ENCODE data around the gene PHACTR3. TPM values are rescaled to one million over a fixed set of nuclear protein-coding genes. Genes with fewer than 3 reads are reported as not detected.

Gene PHACTR3
- total RNA-seq, 1 donor from 2014 or later = 1.1 TPM

GRCh38 chr20:59809630-59810448 lies 205.5 kb downstream of the PHACTR3 start:
- no peak for TF ChIP-seq CTCF (IDR thresholded peaks at IDR 0.05; ENCODE audit: unreplicated experiment)
- Mint-ChIP-seq H3K27ac (no peak overlapping the region), H3K9me3 (ENCODE audit: low read depth) (no peaks in the 10 kb centered on the region), H3K4me3 (ENCODE audit: low read depth) (no peak overlapping the region), H3K36me3 (ENCODE audit: insufficient read depth) (no peaks in the 10 kb centered on the region), H3K27me3 (peaks cover 6% of the 10 kb centered on the region), H3K4me1 (ENCODE audit: low read depth) (peaks cover 4% of the 10 kb centered on the region)
- DNase-seq (ENCODE audit: low spot score, unreplicated experiment) = no peak

- Mint-ChIP-seq H3K27me3 (peaks cover 5% of the 10 kb centered on the region), H3K27ac (no peak overlapping the region), H3K4me3 (ENCODE audit: low read depth) (no peak overlapping the region), H3K9me3 (ENCODE audit: low read depth) (no peaks in the 10 kb centered on the region), H3K36me3 (ENCODE audit: insufficient read depth) (no peaks in the 10 kb centered on the region), H3K4me1 (ENCODE audit: low read depth) (no peaks in the 10 kb centered on the region)
- DNase-seq (ENCODE audit: low spot score, unreplicated experiment) = no peak
- TF ChIP-seq CTCF (IDR thresholded peaks at IDR 0.05; ENCODE audit: unreplicated experiment) = no peak
These were observed 206.3 kb downstream of the PHACTR3 start for GRCh38 chr20:59810449-59811187.

- Mint-ChIP-seq H3K4me3 (ENCODE audit: low read depth) (no peak overlapping the region), H3K9me3 (ENCODE audit: low read depth) (no peaks in the 10 kb centered on the region), H3K27me3 (peaks cover 5% of the 10 kb centered on the region), H3K27ac (no peak overlapping the region), H3K4me1 (ENCODE audit: low read depth) (no peaks in the 10 kb centered on the region), H3K36me3 (ENCODE audit: insufficient read depth) (no peaks in the 10 kb centered on the region)
- TF ChIP-seq CTCF (IDR thresholded peaks at IDR 0.05; ENCODE audit: unreplicated experiment) = no peak
- DNase-seq (ENCODE audit: low spot score, unreplicated experiment) = no peak
These were observed 207.4 kb downstream of the PHACTR3 start for GRCh38 chr20:59811681-59812171.

- Mint-ChIP-seq H3K36me3 (ENCODE audit: insufficient read depth) (no peaks in the 10 kb centered on the region), H3K27me3 (peaks cover 5% of the 10 kb centered on the region), H3K27ac (no peak overlapping the region), H3K4me3 (ENCODE audit: low read depth) (no peak overlapping the region), H3K4me1 (ENCODE audit: low read depth) (no peaks in the 10 kb centered on the region), H3K9me3 (ENCODE audit: low read depth) (no peaks in the 10 kb centered on the region)
- no peak for DNase-seq (ENCODE audit: low spot score, unreplicated experiment)
- no peak for TF ChIP-seq CTCF (IDR thresholded peaks at IDR 0.05; ENCODE audit: unreplicated experiment)
These were observed 208.2 kb downstream of the PHACTR3 start for GRCh38 chr20:59812286-59813125.

All from progenitor cell of endocrine pancreas (in vitro differentiated cells).